Sigmoid colon (tissue), 4 donors: ENCODE measurements around the gene CD247.

Experiments
- EP300 ChIP-seq, 4 donors: sonication (generic); formaldehyde crosslinking; IDR thresholded peaks; one replicate each; pipeline ENCODE4 v1.6.1; 2017; ENCODE audit warnings: antibody characterized with exemption in 4 of 4
- POLR2A ChIP-seq, 2 donors: fragments of 450-650 bp; IDR thresholded peaks; one replicate each; pipeline ENCODE4 v1.6.1; 2016; ENCODE audit warnings: antibody characterized with exemption in 2 of 2, mild to moderate bottlenecking in 2 of 2, moderate library complexity in 2 of 2
- POLR2AphosphoS5 ChIP-seq, 4 donors: sonication (generic); formaldehyde crosslinking; IDR thresholded peaks; one replicate each; pipeline ENCODE4 v1.6.1; 2017; ENCODE audit warnings: antibody characterized with exemption in 4 of 4
- TF ChIP-seq, protein P1 (sequence below), 4 experiments: fragments of 450-650 bp in 3 of 4; fragments of 200-600 bp in 1 of 4; IDR thresholded peaks; one replicate each; pipeline ENCODE4 v1.5.1; 2016 to 2019; ENCODE audit warnings: antibody characterized with exemption in 4 of 4, mild to moderate bottlenecking in 3 of 4, moderate library complexity in 2 of 4

DNA sequence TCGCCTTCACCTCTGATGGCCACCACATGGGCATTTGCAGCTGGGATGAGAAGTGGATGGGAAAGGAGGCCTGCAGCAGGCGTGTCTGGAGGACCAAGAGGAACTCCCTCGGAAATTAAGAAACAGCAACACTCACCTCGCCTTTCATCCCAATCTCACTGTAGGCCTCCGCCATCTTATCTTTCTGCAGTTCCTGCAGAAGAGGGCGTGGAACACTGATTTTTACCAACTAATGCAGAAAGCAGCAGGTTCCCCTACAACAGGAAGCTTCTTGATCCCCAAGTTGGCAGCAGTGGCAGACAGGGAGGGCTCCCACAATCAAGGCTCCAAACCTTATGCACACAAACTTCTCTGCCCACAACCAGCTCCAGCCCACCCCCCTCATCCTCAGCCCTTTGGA is 84.4 kb downstream of the CD247 start:
- TF ChIP-seq, protein P1, sequence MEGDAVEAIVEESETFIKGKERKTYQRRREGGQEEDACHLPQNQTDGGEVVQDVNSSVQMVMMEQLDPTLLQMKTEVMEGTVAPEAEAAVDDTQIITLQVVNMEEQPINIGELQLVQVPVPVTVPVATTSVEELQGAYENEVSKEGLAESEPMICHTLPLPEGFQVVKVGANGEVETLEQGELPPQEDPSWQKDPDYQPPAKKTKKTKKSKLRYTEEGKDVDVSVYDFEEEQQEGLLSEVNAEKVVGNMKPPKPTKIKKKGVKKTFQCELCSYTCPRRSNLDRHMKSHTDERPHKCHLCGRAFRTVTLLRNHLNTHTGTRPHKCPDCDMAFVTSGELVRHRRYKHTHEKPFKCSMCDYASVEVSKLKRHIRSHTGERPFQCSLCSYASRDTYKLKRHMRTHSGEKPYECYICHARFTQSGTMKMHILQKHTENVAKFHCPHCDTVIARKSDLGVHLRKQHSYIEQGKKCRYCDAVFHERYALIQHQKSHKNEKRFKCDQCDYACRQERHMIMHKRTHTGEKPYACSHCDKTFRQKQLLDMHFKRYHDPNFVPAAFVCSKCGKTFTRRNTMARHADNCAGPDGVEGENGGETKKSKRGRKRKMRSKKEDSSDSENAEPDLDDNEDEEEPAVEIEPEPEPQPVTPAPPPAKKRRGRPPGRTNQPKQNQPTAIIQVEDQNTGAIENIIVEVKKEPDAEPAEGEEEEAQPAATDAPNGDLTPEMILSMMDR (IDR thresholded peaks at IDR 0.05) = no peak
- TF ChIP-seq POLR2AphosphoS5 (IDR thresholded peaks at IDR 0.05) = no peak
- TF ChIP-seq EP300 (IDR thresholded peaks at IDR 0.05) = no peak
- TF ChIP-seq POLR2A (IDR thresholded peaks at IDR 0.05) = no peak
